GM19099 (cell line): ENCODE data around the gene MCU.
A peak's percentile ranks its signal among the peaks of the same experiment; 100 is the strongest.

Source experiments
- POLR2A ChIP-seq: IDR thresholded peaks from 3 replicates; pipeline ENCODE4 v1.6.1; 2011; ENCODE audit warnings: low read depth; ENCODE audit not compliant: insufficient read length; ENCODE audit errors: extremely low read depth

The MCU gene, protein sequence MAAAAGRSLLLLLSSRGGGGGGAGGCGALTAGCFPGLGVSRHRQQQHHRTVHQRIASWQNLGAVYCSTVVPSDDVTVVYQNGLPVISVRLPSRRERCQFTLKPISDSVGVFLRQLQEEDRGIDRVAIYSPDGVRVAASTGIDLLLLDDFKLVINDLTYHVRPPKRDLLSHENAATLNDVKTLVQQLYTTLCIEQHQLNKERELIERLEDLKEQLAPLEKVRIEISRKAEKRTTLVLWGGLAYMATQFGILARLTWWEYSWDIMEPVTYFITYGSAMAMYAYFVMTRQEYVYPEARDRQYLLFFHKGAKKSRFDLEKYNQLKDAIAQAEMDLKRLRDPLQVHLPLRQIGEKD

GRCh38 chr10:72691863-72692743, at the start of gene MCU:
Gene MCU (plus strand): TSS chr10:72692143. CDS start chr10:72692152, 9 bp downstream.
- peak; percentile 89 for TF ChIP-seq POLR2A

- TF ChIP-seq POLR2A: no peak
These were observed 49.6 kb upstream of the MCU start for GRCh38 chr10:72642318-72642717.

- TF ChIP-seq POLR2A: no peak
These were observed 46.6 kb upstream of the MCU start for GRCh38 chr10:72645263-72645858.

DNA sequence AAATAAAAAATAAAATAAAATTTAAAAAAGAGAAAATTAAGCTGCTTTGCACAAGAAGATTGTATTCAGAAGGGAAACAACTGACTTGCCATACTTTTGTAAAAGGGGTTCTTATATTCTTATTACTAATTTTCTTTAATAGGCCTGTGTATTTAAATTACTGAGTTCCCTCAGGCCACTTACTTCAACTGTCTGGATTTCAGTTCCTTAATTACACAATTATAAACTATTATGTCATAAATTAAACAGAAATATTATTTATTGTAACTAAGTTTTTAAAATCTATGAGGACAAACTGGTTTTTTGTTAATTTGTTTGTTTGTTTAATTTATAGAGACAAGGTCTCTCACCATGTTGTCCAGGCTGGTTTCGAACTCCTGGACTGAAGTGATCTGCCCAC, 43.6 kb upstream of the MCU start:
- no peak for TF ChIP-seq POLR2A

- no peak for TF ChIP-seq POLR2A
These were observed 42.7 kb upstream of the MCU start for GRCh38 chr10:72649291-72649690.

DNA sequence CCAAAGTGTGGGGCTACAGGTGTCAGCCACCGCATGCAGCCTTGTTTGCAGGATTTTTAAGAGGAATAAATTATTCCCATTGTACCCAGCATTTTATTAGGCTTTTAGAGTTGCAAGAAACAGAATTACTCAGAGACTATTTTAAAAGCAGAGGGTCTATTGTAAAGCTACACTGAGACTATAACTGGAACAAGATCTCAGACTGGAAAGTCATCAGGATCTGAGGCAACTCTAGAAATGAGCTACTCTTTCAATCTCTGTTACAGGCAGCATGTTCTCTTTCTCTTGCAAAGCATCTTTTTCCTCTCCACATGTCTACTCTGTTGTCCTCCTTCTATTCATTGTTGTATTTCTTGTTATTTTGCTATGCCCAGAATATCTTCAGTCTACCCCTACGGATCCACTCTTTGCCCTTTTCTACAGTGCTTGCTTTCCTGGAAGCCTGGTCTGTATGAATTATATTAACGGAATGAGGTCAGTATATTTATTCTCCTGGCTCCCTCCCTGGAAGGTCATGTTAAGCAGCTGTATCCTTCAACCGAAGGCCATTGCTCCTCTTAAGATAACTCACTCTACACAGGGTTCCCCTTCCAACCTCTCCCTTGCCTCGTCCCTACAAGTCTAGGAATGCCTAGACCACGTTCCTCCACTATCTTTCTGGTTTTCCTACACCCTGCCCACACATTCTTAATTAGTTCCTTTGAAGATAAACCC, 38.4 kb upstream of the MCU start:
- TF ChIP-seq POLR2A: no peak

DNA sequence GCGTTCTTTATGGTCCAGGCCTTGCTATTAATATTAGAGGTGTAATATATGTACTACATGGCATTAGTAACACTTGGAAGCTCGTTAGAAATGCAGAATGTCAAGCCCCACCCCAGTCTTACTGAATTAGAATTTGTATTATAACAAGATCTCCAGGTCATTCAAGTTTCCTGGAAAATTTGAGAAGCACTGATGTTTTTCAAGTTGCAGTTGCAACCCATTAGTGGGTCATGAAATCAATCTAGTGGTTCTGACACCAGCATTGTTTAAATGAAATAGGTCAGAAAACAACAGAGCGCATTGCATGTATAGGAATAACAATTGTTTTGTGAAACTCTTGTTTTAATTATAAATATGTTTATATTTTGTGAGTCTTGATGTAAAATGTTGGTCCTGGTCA, 37.2 kb upstream of the MCU start:
- no peak for TF ChIP-seq POLR2A

DNA sequence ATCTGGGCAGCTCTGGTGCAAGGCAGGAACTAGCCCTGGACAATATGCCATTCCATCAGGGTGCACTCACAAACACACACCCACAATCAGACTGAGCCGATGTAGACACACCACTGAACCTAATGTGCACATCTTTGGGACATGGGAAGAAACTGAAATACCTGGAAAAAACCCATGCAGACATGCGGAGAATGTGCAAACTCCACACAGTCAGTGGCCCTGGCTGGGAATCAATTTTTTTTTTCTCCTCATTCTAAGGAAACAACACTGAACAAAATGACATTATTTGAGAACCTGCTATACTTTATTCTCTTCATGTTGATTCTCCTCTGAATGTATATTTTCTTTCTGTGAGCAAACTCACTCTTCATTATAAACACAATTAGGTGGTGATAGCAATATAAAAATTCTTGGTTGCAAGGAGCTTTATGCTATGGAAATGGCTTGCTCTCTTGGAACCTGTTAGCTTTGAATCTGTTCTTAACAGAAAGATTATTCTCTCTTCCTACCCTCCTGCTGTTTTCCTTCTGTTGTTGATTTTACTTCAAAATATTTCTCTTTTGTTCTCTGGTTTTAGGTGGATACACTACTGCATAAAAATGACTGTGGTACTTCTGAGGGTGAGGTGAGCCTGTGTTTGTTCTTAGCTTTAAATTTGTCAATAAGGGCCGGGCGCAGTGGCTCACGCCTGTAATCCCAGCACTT, 33.1 kb upstream of the MCU start:
- no peak for TF ChIP-seq POLR2A

DNA sequence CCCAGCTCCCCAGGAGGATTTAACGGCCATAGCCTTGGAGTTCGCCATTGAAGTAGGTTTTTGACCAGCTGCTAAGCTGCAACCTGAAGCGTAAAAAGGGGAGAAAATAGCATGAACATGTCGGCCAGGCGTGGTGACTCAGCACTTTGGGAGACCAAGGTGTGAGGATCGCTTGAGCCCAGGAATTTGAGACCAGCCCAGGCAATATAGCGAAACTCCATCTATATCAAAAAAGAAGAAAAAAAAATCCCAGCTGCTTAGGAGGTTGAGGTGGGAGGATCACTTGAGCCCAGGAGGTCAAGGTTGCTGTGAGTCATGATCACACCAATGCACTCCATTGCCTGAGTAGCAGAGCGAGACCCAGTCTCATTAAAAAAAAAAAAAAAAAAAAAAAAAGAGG, 32.2 kb upstream of the MCU start:
- TF ChIP-seq POLR2A: no peak

GRCh38 chr10:72660220-72660619, 31.7 kb upstream of the MCU start:
- no peak for TF ChIP-seq POLR2A

GRCh38 chr10:72661431-72661830, 30.5 kb upstream of the MCU start:
- TF ChIP-seq POLR2A: no peak

DNA sequence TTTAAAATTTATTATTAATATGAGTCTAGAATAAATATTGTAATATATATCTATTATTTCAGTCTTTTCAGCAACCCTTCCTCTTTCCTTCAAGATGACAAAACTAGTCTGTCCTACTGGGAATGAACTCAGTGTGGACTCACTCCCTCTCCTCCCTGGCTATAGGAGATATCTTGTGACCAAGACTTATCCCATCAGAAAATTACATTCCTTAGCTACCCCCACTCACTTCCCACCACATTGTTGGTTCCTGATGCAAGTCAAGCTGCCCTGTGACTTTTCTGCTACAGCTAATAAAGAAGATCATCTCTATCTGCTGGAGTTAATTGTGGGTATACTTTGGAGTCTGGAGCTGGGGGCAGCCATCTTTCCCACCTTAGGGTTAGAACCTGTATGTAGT, 28.0 kb upstream of the MCU start:
- no peak for TF ChIP-seq POLR2A

- no peak for TF ChIP-seq POLR2A
These were observed 26.0 kb upstream of the MCU start for GRCh38 chr10:72665925-72666324.

DNA sequence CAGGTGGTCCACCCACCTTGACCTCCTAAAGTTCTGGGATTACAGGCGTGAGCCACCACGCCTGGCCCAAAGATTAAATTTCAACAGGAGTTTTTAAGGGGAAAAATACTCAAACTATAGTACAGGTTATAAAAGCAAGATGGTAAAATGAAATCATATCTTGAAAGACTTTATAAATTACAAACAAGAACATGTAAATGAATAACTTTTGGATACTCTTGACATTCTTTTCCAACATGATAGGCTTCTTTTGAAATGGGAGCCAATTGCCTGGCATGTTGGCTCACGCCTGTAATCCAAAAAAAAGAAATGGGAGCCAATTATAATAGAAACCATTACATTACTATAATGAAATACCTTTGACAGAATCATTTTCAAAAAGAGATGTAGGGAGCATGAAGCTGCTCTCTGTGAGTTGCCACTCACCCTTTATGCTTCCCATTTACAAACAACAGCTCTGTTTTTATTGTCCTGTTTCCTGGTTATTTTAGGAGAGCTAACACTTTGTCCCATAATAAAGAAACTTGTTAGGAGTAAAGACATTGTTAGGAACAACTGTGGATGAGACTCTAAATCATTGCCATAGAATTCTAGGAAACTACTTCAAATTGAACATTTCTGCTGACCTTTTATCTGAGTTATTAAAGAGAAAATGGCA, 24.6 kb upstream of the MCU start:
- TF ChIP-seq POLR2A: no peak
